A549 treated with AZD2906 at 1 μM for 4 hours (cell line): Measurements from ENCODE around the gene LRRC14B. TPM values are rescaled to one million over a fixed set of nuclear protein-coding genes. Genes with fewer than 3 reads are reported as not detected.

Experiments used
- total RNA-seq: library from RNA; stranded (reverse); fragments of 200-300 nt; extraction: Qiagen RNA extraction; gene quantifications from 5 replicates; pipeline ENCODE4 v1.2.3, GENCODE V29; 2022

Gene LRRC14B
- not detected in 5 replicates for total RNA-seq

DNA sequence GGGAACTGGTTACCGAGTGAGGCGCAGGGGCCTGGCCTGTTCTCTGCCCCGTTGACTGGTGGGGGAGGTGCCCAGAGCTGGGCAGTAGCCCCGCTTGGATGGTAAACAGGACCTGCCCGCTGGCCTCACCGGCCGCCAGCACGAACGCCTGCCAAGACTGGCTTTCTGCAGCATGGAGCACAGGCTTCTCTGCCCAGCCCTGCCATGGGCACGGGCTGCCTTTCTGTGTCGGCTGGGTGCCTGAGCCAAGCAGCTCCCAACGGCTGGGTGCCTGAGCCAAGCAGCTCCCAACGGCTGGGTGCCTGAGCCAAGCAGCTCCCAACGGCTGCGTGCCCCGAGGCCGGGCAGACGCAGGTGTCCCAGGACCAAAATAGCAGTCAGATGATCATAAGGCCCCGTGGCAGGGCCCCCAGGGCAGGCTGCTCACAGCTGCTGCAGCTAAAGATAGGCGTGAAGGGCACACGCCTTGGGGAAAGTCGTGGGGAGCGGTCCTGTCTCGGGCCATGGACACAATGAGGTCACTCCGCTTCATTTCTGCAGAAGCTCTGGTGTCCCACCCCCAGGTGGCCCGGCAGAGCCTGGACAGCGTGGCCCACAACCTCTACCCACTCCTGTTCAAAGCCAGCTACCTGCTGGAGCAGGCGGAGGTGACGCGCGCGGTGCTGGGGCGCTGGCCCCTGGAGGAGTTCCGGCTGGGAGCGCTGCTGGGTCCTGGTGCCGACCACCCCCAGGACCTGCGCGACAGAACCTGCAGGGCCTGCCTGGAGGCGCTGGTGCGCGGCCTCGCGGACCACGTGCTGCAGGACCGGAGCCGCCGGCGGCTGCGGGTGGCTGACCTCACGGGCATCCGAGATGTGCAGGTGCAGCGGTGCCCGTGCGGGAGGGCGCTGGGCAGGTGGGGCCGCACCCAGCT lies at the start of gene LRRC14B:
Gene LRRC14B, plus strand, starts transcription at position 460 of the 913 bp plus-strand sequence. Its CDS starts 44 bp downstream, at position 504.

DNA sequence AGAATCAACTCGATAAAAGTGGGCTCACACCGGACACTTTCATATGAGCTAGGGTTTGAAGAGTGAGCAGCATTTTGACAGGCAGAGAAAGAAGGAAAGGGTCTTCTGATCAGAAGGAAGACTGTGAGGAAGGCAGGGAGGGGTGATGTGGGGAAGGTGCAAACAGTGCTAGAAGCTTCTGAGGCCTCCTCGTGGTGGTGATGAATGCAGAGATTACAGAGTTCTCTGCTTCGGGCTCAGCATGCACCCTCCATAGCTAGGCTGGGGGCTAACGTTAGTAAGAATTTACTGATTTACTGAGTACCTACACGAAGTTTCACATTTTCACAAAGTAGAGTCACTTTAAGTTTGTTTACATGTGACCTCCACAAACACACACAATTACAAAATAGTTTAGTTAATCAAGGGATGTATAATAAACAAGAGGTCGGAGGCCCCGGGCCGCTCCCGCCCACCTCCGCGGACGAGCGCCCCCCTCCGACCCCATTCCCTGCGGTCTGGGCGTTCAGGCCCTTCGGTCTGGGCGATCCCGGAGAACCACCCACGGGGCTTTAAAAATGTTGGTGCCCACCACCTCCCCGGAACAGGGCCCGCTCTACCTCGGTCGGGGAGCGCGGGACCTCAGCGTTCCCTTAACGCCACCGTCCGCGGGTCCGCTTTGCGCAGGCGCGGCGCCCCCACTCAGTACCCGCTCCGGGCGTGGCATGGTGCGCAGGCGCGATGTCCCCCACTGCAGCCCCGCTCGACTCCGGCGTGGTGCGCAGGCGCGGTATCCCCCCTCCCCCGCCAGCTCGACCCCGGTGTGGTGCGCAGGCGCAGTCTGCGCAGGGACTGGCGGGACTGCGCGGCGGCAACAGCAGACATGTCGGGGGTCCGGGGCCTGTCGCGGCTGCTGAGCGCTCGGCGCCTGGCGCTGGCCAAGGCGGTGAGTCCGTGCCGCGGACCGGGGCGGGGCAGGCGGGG lies 26.5 kb downstream of the LRRC14B start, which contains the start of the genes CCDC127 and SDHA:
Gene CCDC127, minus strand, starts transcription at position 660 of the 963 bp plus-strand sequence. CDS start 1,304 bp downstream, outside the sequence.
Gene SDHA, plus strand, starts transcription at position 827 of the 963 bp plus-strand sequence. Its CDS starts 36 bp downstream, at position 863.

Other genes starting within 250 kb of the LRRC14B start
- gene PLEKHG4B, start 99.3 kb upstream of the LRRC14B start, total RNA-seq: 1.00 to 2.0 TPM (median 1.7 TPM) in 5 replicates
- 5.8 to 6.0 TPM (median 6.0 TPM) in 5 replicates for gene CCDC127, start 26.7 kb downstream of the LRRC14B start, total RNA-seq
- 107 to 120 TPM (median 118 TPM) in 5 replicates for gene SDHA, start 26.8 kb downstream of the LRRC14B start, total RNA-seq
- 156 to 185 TPM (median 183 TPM) in 5 replicates for gene PDCD6, start 80.2 kb downstream of the LRRC14B start, total RNA-seq
- 4.4 to 5.2 TPM (median 4.8 TPM) in 5 replicates for gene AHRR, start 130.2 kb downstream of the LRRC14B start, total RNA-seq